ENCODE measurements around the gene LRMDA. TPM values are rescaled to one million over a fixed set of nuclear protein-coding genes. Genes with fewer than 3 reads are reported as not detected.

The LRMDA gene
- total and polyA plus RNA-seq, 2 donors from 2014 or later: 23.2 to 48.6 TPM

DNA sequence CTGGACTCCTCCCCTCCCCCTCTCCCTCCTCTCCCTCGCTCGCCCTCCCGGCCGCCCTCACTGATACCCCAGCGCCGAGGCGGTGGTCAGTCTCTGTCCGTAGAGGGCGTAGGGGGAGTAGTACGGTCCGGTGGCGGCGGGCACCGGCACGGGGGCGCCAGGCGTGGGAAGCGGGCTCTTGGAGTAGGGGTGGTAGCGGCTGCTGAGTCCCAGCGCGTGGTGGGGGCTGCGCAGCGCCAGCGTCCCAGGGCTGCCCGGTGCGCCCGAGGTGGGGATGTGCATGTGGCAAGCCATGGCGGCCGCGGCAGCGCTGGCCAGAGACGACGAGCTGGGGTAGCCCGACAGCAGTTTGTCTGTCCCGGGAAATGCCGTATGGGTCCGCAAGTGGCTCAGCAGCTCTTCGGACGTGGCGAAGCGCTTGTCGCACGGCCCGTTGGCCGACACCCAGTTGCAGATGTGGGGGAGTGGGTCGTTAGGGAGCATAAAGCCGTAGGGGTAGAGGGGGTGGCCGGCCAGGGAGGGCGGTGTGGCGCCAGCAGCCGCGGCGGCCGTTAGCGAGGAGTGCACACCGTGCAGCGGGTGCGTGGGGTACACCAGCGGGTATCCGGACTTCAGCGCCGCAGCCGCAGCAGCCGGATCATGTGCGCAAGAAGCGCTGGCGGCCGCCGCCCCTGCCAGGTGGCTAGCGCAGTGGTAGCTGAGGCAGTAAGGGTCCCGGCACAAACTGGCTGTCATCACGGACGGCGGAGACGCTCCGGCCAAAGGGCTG lies 32.5 kb upstream of the LRMDA start:
- FAIRE-seq (no peak), DNase-seq (peak; percentile 52 to 81 (median 67))
- peak overlapping the region; percentile 68 to 88 (median 77) for H3K4me3 ChIP-seq (ENCODE audit: low read length in 3 of 3)
- peak overlapping the region; percentile 93 to 97 for H3K27ac ChIP-seq (ENCODE audit: low read depth in 2 of 2, low read length in 2 of 2)
- no peak for TF ChIP-seq CTCF (IDR thresholded peaks at IDR 0.05; ENCODE audit: borderline replicate concordance, extremely low read depth, insufficient read depth)
- intact Hi-C loops (cut with DNase I): loop anchor here (10.0 kb wide), 1 partner anchor 906 kb away; no protein-coding TSS in a partner anchor
- H3K9me3 ChIP-seq (ENCODE audit: control insufficient read depth in 2 of 3, insufficient read depth in 1 of 3, low read length in 3 of 3): no peaks in the 10 kb centered on the region
- H3K9ac ChIP-seq (ENCODE audit: low read length in 3 of 3): peak overlapping the region; percentile 69 to 88 (median 73)
- peaks cover 0 to 10% (median 0%) of the 10 kb centered on the region in 3 donors for H3K4me1 ChIP-seq (ENCODE audit: control insufficient read depth in 2 of 3, insufficient read depth in 2 of 3, low read depth in 1 of 3, low read length in 3 of 3)
- H3K36me3 ChIP-seq (ENCODE audit: control insufficient read depth in 2 of 3, insufficient read depth in 3 of 3, low read length in 3 of 3): peaks cover 0 to 9% (median 0%) of the 10 kb centered on the region in 3 donors
- no peaks in the 10 kb centered on the region for H3K27me3 ChIP-seq (ENCODE audit: control insufficient read depth, insufficient read depth, low read length)

- no peaks in the 10 kb centered on the region for H3K9me3 ChIP-seq (ENCODE audit: control insufficient read depth in 2 of 3, insufficient read depth in 1 of 3, low read length in 3 of 3)
- H3K36me3 ChIP-seq (ENCODE audit: control insufficient read depth in 2 of 3, insufficient read depth in 3 of 3, low read length in 3 of 3): peaks cover 0 to 9% (median 0%) of the 10 kb centered on the region in 3 donors
- no peaks in the 10 kb centered on the region for H3K27me3 ChIP-seq (ENCODE audit: control insufficient read depth, insufficient read depth, low read length)
- peak overlapping the region; percentile 93 to 97 for H3K27ac ChIP-seq (ENCODE audit: low read depth in 2 of 2, low read length in 2 of 2)
- FAIRE-seq (no peak), DNase-seq (peak; percentile 67 to 93 (median 82))
- peak; percentile 50 for TF ChIP-seq CTCF (IDR thresholded peaks at IDR 0.05; ENCODE audit: borderline replicate concordance, extremely low read depth, insufficient read depth)
- H3K4me3 ChIP-seq (ENCODE audit: low read length in 3 of 3): peak overlapping the region; percentile 88 to 92 (median 92)
- peaks cover 0 to 13% (median 0%) of the 10 kb centered on the region in 3 donors for H3K4me1 ChIP-seq (ENCODE audit: control insufficient read depth in 2 of 3, insufficient read depth in 2 of 3, low read depth in 1 of 3, low read length in 3 of 3)
- peak overlapping the region; percentile 73 to 94 (median 87) for H3K9ac ChIP-seq (ENCODE audit: low read length in 3 of 3)
- intact Hi-C loops (cut with DNase I): loop anchor here (10.0 kb wide), 2 partner anchors 515 to 905 kb away; no protein-coding TSS in a partner anchor
Observed at GRCh38 chr10:75399461-75400162, 31.8 kb upstream of the LRMDA start.

GRCh38 chr10:75400163-75400770 lies 31.2 kb upstream of the LRMDA start:
- peaks cover 0 to 9% (median 0%) of the 10 kb centered on the region in 3 donors for H3K36me3 ChIP-seq (ENCODE audit: control insufficient read depth in 2 of 3, insufficient read depth in 3 of 3, low read length in 3 of 3)
- H3K27me3 ChIP-seq (ENCODE audit: control insufficient read depth, insufficient read depth, low read length): no peaks in the 10 kb centered on the region
- FAIRE-seq (no peak), DNase-seq (peak in 3 of 5 donors; percentile 40 to 84 (median 53))
- peaks cover 0 to 9% (median 0%) of the 10 kb centered on the region in 3 donors for H3K4me1 ChIP-seq (ENCODE audit: control insufficient read depth in 2 of 3, insufficient read depth in 2 of 3, low read depth in 1 of 3, low read length in 3 of 3)
- H3K4me3 ChIP-seq (ENCODE audit: low read length in 3 of 3): peak overlapping the region; percentile 88 to 92 (median 92)
- H3K9ac ChIP-seq (ENCODE audit: low read length in 3 of 3): peak overlapping the region; percentile 87 to 99 (median 94)
- peak overlapping the region; percentile 93 to 97 for H3K27ac ChIP-seq (ENCODE audit: low read depth in 2 of 2, low read length in 2 of 2)
- no peak for TF ChIP-seq CTCF (IDR thresholded peaks at IDR 0.05; ENCODE audit: borderline replicate concordance, extremely low read depth, insufficient read depth)
- intact Hi-C loops (cut with DNase I): loop anchor here (10.0 kb wide), 1 partner anchor 515 kb away; no protein-coding TSS in a partner anchor
- no peaks in the 10 kb centered on the region for H3K9me3 ChIP-seq (ENCODE audit: control insufficient read depth in 2 of 3, insufficient read depth in 1 of 3, low read length in 3 of 3)
